B cell (primary cell): ENCODE data around the gene DPP10.

Source experiments
- CTCF ChIP-seq: fragments of 200-600 bp; IDR thresholded peaks from one replicate; pipeline ENCODE4 v1.8.0; 2022; ENCODE audit warnings: antibody characterized with exemption, mild to moderate bottlenecking
- EZH2 ChIP-seq: IDR thresholded peaks from 2 replicates; pipeline ENCODE4 v1.6.1; 2012; ENCODE audit warnings: borderline replicate concordance, low read depth, mild to moderate bottlenecking, moderate library complexity, low read length; ENCODE audit not compliant: insufficient read depth, poor library complexity, severe bottlenecking

DNA sequence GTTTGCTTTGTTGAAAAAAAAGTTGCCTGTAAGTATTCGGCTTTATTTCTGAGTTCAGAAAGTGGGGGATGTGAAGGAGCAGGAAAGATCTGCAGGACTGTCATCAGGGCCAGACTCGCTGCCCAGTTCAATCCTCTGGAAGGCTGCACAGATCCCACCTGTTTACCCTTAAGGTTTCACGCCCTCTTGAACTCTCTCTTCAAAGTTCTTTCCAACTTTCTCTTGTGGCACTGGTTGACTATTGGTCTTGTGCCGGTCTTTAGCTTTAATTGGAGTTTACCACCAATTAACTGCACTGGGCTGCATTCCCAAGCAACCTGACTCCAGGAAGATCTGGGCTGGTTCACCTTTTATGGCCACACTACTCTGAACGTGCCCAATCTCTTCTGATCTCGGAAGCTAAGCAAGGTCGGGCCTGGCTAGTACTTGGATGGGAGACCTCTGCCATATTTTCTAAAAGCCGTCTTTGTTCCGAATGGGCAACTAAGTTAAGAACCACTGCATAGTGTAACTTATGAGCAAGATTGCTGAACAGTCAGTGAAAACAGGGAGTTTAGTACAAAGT is 495.0 kb downstream of the DPP10 start:
- TF ChIP-seq CTCF (no peak), EZH2 (no peak)
